ENCODE measurements around the gene TUBA1B. TPM values are rescaled to one million over a fixed set of nuclear protein-coding genes. Genes with fewer than 3 reads are reported as not detected.

TUBA1B gene
- total RNA-seq, 1 donor from 2014 or later, result 440 TPM

GRCh38 chr12:49104822-49105221 is 26.4 kb downstream of the TUBA1B start:
- intact Hi-C loops (cut with DNase I), result no loop called here
- peaks cover 61% of the 10 kb centered on the region for H3K36me3 ChIP-seq

GRCh38 chr12:49100380-49100779 is 30.8 kb downstream of the TUBA1B start:
- no peak overlapping the region for H3K4me3 ChIP-seq
- H3K27ac ChIP-seq, result no peak overlapping the region
- ATAC-seq (no peak), DNase-seq (no peak)
- peaks cover 12% of the 10 kb centered on the region for H3K4me1 ChIP-seq
- no peaks in the 10 kb centered on the region for H3K27me3 ChIP-seq
- no peak for TF ChIP-seq CTCF (IDR thresholded peaks at IDR 0.05)
- H3K9me3 ChIP-seq, result no peaks in the 10 kb centered on the region
- H3K36me3 ChIP-seq, result peaks cover 87% of the 10 kb centered on the region
- intact Hi-C loops (cut with DNase I), result no loop called here

More at GRCh38 chr12:49104822-49105221, 26.4 kb downstream of the TUBA1B start:
- no peak for TF ChIP-seq CTCF (IDR thresholded peaks at IDR 0.05)
- no peak for ATAC-seq
- H3K27ac ChIP-seq, result no peak overlapping the region
- no peak overlapping the region for H3K4me3 ChIP-seq
- no peaks in the 10 kb centered on the region for H3K9me3 ChIP-seq
- DNase-seq, result no peak
- peaks cover 44% of the 10 kb centered on the region for H3K4me1 ChIP-seq
- no peaks in the 10 kb centered on the region for H3K27me3 ChIP-seq

- DNase-seq (no peak), ATAC-seq (no peak)
- Histone ChIP-seq H3K36me3 (peaks cover 71% of the 10 kb centered on the region), H3K4me1 (peaks cover 9% of the 10 kb centered on the region), H3K9me3 (no peaks in the 10 kb centered on the region), H3K4me3 (no peak overlapping the region), H3K27ac (no peak overlapping the region), H3K27me3 (peaks cover 10% of the 10 kb centered on the region)
- no peak for TF ChIP-seq CTCF (IDR thresholded peaks at IDR 0.05)
- intact Hi-C loops (cut with DNase I), result no loop called here
These were observed 32.5 kb downstream of the TUBA1B start for GRCh38 chr12:49098703-49099102.

GRCh38 chr12:49098035-49098451 is 33.2 kb downstream of the TUBA1B start:
- Histone ChIP-seq H3K27ac (no peak overlapping the region), H3K36me3 (peaks cover 64% of the 10 kb centered on the region), H3K27me3 (peaks cover 16% of the 10 kb centered on the region), H3K4me3 (no peak overlapping the region), H3K4me1 (peaks cover 13% of the 10 kb centered on the region), H3K9me3 (no peaks in the 10 kb centered on the region)
- peak; percentile 68 for ATAC-seq
- peak; percentile 69 for DNase-seq
- intact Hi-C loops (cut with DNase I), result no loop called here
- peak; percentile 80 for TF ChIP-seq CTCF (IDR thresholded peaks at IDR 0.05)

DNA sequence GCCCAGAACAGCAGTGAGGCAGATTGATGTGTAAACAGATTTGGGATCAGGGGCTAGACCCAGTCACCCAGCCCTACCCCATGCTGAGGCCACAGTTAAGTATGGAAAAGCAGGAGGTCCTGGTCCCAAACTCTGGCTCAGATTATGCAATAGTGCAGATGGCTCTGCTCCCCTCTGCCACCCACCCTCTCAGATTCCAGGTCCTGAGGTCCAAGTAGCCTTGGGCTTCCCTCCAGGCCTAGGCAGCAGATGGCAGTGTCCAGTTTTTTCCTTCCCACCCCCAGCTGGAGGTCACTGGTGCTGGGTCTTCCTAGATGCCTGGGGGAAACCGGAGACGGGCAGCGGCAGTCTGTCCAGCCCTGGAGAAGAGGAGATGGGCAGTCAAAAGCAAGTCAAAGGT is 33.8 kb downstream of the TUBA1B start:
- no peak for DNase-seq
- Histone ChIP-seq H3K4me1 (peaks cover 16% of the 10 kb centered on the region), H3K27me3 (peaks cover 23% of the 10 kb centered on the region), H3K9me3 (no peaks in the 10 kb centered on the region), H3K27ac (no peak overlapping the region), H3K36me3 (peaks cover 57% of the 10 kb centered on the region), H3K4me3 (no peak overlapping the region)
- intact Hi-C loops (cut with DNase I), result no loop called here
- ATAC-seq, result no peak
- no peak for TF ChIP-seq CTCF (IDR thresholded peaks at IDR 0.05)

- Histone ChIP-seq H3K27ac (no peak overlapping the region), H3K9me3 (no peaks in the 10 kb centered on the region), H3K4me1 (peaks cover 40% of the 10 kb centered on the region), H3K36me3 (peaks cover 33% of the 10 kb centered on the region), H3K27me3 (peaks cover 43% of the 10 kb centered on the region), H3K4me3 (no peak overlapping the region)
- ATAC-seq (no peak), DNase-seq (no peak)
- TF ChIP-seq CTCF (IDR thresholded peaks at IDR 0.05), result no peak
- intact Hi-C loops (cut with DNase I), result no loop called here
These were observed 36.2 kb downstream of the TUBA1B start for GRCh38 chr12:49094975-49095365.
